Endothelial cell of hepatic sinusoid (primary cell): ENCODE results near the gene RAB29.

Experiments
- in situ Hi-C: cut with HindIII; loops from 2 replicates; pipeline ENCODE4 v1.10.0; 2017; ENCODE audit warnings: low sequenced_read_pairs

The RAB29 gene

DNA sequence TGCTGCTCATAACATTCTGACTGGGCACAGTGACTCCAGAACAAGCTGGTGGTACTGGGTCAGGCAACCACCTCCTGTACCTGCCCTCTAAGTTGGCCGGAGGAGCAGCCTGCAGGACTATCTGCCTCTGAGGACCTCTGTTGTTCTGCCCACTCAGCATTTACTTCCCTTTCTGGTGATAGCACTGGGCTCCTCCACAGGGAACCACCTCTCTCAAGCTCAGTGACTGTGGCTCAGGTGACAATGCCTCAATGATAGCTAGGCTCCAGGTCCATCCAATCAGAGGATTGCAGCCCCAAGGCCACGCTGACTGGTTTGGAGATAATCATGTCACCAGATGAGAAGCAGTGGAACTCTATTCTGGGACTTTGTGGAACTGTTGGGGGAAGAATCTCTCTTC, 21.9 kb upstream of the RAB29 start:
- in situ Hi-C loops, result no loop called here

DNA sequence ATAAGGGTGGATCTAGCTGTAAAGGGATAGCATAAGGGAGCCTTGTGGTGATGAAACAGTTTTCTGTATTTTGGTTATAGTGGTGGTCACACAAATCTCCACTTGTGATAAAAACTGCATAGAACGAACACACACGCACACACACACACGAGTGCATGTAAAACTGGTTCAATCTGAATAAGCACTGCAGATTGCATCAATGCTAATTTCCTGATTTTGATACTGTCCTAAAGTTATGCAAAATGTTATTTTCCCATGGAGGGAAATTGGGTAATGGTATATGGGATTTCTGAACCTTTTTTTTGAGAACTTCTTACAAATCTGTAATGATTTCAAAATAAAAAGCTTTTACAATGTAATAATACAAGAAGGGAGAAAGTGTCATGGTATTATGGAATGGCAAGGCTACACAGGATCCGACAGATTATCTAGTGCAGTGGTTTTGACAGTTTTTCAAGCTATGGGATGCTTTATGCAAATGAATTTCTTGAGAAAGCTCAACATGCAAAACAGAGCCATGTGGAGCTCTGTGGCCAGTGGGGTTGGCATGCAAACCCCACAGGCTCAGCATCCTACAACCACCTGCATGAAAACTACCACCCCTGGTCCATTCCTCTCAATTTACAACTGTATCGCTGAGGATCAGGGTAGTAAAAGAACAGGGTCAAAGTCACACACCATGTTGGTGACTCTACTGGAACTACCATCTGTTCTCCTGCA, 18.9 kb upstream of the RAB29 start:
- in situ Hi-C loops, result no loop called here

DNA sequence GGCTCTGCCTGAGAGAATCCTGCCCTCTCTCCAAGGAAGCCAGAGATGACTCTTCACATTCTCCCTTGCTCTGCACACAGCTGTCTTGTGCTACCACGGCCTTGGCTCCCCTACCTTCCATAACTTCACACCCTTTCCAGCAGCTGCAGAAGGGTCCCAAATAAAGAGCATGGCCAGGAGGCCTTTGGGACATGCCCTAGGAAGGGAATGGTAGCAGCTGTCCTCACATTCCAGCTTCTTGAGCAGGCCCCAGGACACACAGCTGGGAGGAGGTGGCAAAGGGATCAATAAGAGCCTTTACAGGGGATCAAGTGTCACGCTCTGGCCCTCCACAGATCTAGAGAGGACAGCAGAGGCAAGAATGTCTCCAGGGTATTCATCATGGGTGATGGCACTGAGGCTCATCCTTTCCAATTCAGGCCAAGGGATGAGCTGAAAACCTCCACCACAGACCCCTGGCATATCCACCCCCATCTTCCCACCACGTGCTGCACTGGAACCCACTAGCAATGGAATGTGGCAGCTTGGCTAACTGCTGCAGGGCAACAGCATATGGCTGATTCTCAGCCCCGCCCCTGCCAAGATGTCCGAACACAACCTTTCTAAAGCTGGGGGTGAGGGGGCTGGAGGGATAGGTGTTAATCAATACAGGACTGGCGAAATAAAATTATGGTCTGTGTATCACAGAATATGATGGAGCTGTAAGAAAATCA, 17.8 kb upstream of the RAB29 start:
- in situ Hi-C loops, result no loop called here

GRCh38 chr1:205792481-205792881, 17.2 kb upstream of the RAB29 start:
- in situ Hi-C loops, result no loop called here

- in situ Hi-C loops, result no loop called here
Measured at GRCh38 chr1:205791568-205792180, 16.4 kb upstream of the RAB29 start.

- in situ Hi-C loops, result loop anchor here (5.0 kb wide), 1 partner anchor 190 kb away; no protein-coding TSS in a partner anchor
Measured at GRCh38 chr1:205787287-205787916, 12.1 kb upstream of the RAB29 start.

DNA sequence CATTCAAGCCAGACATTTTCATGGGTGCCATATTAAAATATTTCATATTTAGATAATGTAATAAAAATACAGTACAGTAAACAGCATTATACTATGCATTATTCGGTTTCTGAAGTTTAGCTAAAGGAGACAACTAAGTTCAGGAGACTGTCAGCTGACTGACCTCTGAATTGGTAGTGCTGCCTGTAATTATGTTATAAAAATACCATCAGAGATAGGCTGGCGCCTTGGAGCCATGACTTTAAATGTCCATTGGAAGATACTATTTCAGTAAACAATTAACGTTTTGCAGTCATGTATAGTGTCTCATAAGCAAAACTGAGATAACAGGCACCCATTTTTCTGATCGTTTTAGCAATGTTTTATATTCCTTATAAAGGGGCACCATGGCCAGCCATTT, 11.3 kb upstream of the RAB29 start:
- in situ Hi-C loops, result loop anchor here (5.0 kb wide), 1 partner anchor 191 kb away; no protein-coding TSS in a partner anchor

DNA sequence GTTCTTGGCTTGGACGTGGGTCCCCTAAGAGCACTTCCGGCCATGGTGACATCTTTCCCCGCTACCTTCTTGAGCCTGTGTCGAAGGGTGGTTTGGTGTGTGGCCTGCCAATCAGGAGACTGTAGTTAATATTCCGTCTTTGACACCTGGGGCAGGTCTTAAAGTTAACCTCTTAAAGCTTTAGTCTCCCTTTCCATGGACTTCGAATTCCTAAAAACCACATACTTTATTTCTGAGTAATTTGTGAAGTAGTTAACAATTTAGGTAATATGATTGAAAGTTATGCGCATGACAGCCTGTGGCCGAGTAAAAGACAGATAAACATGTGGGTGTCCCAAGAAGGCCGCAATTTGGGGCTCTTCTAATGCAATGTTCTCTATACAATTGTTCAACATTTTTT, 10.2 kb upstream of the RAB29 start:
- in situ Hi-C loops, result loop anchor here (5.0 kb wide), 1 partner anchor 192 kb away; no protein-coding TSS in a partner anchor

DNA sequence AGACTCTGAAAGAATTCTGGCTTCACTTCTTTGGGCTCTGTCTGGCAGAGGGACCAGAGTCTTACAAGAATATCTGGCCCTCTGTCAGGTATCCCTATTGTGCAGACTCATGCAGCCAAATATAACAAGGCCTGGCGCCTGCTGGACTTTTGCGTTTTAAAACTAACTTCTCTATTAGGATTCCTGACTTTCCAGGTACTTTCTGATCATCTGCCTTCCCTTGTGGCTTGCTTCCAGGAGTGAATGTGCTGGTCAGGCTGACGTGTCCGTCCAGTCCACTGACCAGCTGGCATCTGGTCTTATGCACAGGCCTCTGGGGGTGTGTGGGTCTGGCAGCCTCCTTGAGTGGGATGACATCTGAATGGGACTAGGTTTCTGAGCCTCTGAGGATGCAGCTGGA, 8.6 kb upstream of the RAB29 start:
- in situ Hi-C loops, result no loop called here

DNA sequence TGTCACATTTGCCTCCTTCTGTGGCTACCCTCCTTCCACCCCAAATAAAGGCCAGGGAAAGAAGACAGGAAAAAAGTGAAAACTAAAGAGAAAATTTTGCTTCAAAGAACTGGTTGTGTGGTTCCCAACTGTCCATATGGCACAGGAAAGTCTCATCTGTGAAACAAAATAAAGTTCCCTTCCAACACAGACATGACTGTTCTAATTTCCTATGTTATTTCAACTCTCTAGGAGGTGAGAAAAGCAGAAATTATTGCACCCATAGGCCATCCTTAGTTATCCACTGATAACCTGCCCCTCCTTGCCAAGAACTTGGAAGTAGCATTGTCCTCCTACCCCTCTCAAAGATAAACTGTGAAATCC, 8.1 kb upstream of the RAB29 start:
- in situ Hi-C loops, result no loop called here

DNA sequence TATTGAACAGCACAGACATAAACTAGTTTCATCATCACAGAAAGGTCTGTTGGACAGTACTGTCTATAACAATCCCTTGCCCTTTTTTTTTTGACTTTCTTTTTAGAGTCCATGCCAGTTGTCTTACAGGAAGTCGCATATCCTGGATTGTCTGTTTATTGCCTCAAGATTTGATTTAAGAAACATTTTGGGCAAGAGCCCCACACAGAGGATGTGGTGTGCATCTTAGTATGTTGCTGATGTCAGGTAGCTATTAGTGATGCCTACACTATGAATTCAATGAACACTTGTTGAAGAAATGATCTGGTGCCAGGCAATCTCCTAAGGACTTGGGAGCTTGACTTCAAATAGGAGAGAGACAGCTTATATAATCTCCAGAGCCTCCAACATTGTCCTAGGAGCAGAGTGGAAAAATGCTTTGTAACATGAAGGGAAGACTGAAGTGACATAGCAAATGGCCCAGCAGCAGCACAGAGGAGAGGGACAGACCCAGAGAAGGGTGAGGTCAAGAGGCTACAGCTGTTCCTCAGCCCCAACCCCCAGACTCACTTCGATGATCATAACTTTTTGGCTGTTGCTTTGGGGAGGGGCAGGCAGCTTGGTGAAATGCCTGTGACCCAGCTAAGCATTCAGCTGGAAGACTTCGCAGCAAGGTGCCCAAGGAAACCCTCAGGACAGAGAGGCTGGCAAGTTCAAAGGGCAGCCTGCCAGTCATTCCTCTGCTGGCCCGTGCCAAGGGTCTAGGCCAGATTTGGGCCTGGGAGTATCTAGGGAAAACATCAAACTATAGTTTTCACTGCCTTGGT, 7.5 kb upstream of the RAB29 start:
- in situ Hi-C loops, result no loop called here

DNA sequence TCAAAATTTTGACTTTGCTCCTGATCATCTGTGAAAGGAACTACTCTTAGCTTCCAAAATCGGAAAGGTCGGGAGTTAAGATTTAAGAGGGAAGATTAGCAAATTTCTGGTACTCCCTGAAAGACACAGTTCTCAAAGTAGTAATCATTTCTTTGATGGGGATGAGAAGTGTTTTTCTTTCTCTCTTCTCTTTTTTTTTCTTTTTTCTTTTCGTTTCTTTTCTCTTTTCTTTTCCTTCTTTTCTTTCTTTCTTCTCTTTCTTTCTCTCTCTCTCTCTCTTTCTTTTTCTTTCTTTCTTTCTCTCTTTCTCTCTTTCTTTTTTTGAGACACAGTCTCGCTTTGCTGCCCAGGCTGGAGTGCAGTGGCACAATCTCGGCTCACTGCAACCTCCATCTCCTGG, 5.1 kb upstream of the RAB29 start:
- in situ Hi-C loops, result no loop called here

DNA sequence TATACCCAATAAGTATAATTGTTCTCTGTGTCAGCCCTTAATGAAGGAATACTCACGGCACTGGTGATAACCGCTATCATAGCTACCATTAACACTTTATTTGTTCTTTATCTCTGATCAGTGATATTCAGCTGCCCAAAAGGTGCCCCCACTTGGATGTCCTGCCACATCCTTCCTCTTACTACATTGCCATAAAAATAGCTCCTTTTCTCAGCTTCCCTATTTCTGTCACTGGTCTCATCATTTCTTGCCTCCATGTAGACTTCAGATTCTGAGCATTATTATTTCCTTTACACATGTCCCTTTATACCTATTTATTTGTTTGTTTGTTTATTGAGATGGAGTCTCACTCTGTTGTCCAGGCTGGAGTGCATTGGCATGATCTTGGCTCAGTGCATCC, 2.7 kb upstream of the RAB29 start:
- in situ Hi-C loops, result no loop called here

DNA sequence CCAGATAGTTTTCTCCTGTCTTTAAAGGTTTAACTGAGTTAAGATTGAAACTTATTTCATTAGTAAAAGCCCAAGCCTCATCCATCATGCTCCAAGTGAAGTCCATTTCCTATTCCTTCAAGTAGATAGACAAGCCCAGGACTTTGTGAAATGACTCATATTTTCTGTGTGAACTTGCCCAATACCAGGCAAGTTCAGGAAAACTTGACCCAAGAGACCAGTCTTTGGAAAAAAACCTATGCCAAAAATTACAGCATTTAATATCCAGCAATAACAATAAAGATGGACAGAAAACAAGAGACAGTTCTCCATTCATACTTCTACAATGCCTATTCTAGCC, 405 bp upstream of the RAB29 start:
- in situ Hi-C loops, result no loop called here

GRCh38 chr1:205774198-205775014, 876 bp downstream of the RAB29 start:
- in situ Hi-C loops, result no loop called here

GRCh38 chr1:205772607-205773032, 2.7 kb downstream of the RAB29 start:
- in situ Hi-C loops, result no loop called here

- in situ Hi-C loops, result no loop called here
Measured at GRCh38 chr1:205770618-205771017, 4.7 kb downstream of the RAB29 start.

- in situ Hi-C loops, result loop anchor here (5.0 kb wide), 1 partner anchor 103 kb away; no protein-coding TSS in a partner anchor
Measured at GRCh38 chr1:205769641-205770365, 5.5 kb downstream of the RAB29 start.

GRCh38 chr1:205767248-205767647, 8.0 kb downstream of the RAB29 start:
- in situ Hi-C loops, result loop anchor here (5.0 kb wide), 1 partner anchor 100 kb away; no protein-coding TSS in a partner anchor
